GM19193 (cell line): ENCODE data around the gene CBX8.

Experiments used
- POLR2A ChIP-seq: IDR thresholded peaks from 4 replicates; pipeline ENCODE4 v1.6.1; 2011; ENCODE audit not compliant: insufficient read depth, insufficient read length; ENCODE audit errors: extremely low read depth

CBX8 gene

GRCh38 chr17:79796763-79797491, at the start of gene CBX8:
Gene CBX8, minus strand, starts transcription at chr17:79797077. Its CDS starts 79 bp downstream, at chr17:79796998.
- TF ChIP-seq POLR2A = peak; percentile 51

GRCh38 chr17:79845601-79845949, 48.7 kb upstream of the CBX8 start:
- TF ChIP-seq POLR2A = no peak

GRCh38 chr17:79844869-79845600, 48.2 kb upstream of the CBX8 start:
- no peak for TF ChIP-seq POLR2A

- no peak for TF ChIP-seq POLR2A
These were observed 47.2 kb upstream of the CBX8 start for GRCh38 chr17:79843816-79844800.

GRCh38 chr17:79843474-79843815, 46.6 kb upstream of the CBX8 start:
- no peak for TF ChIP-seq POLR2A

GRCh38 chr17:79842656-79843473, 46.0 kb upstream of the CBX8 start:
- TF ChIP-seq POLR2A = no peak

GRCh38 chr17:79842136-79842655, 45.3 kb upstream of the CBX8 start:
- no peak for TF ChIP-seq POLR2A

GRCh38 chr17:79841369-79842135, 44.7 kb upstream of the CBX8 start:
- no peak for TF ChIP-seq POLR2A

GRCh38 chr17:79840989-79841286, 44.1 kb upstream of the CBX8 start:
- TF ChIP-seq POLR2A = no peak

- no peak for TF ChIP-seq POLR2A
These were observed 43.6 kb upstream of the CBX8 start for GRCh38 chr17:79840269-79840988.

GRCh38 chr17:79839356-79840268, 42.7 kb upstream of the CBX8 start, which contains the start of gene CBX4:
Gene CBX4, minus strand, starts transcription at chr17:79839440. Its CDS starts 189 bp downstream, at chr17:79839251.
- peak; percentile 89 for TF ChIP-seq POLR2A
